Lower leg skin (tissue), 4 donors: ENCODE measurements around the gene ADGRA1. TPM values are rescaled to one million over a fixed set of nuclear protein-coding genes. Genes with fewer than 3 reads are reported as not detected.
"Not testable (repeated sequence)": the region's sequence is repeated elsewhere in the genome, so short reads cannot be mapped to it uniquely, and the experiment has no call there.

ENCODE experiments used
- DNase-seq, 2 donors: peaks; one replicate each; pipeline ENCODE4 v3.0.0-alpha.2; 2019; ENCODE audit warnings: low spot score in 2 of 2
- H3K4me3 ChIP-seq: fragments of 200-600 bp; sonication (generic); 2 replicates; pipeline ENCODE4 v1.5.1; 2017; ENCODE audit warnings: mild to moderate bottlenecking, low read depth; ENCODE audit not compliant: poor library complexity, severe bottlenecking
- POLR2A ChIP-seq, 2 donors: fragments of 450-650 bp; IDR thresholded peaks; one replicate each; pipeline ENCODE4 v1.6.1; 2016 to 2017; ENCODE audit warnings: antibody characterized with exemption in 2 of 2, mild to moderate bottlenecking in 1 of 2, moderate library complexity in 1 of 2
- WGBS, 2 donors: methylation state at CpG; one replicate each; pipeline ENCODE4 v1.1.5; 2018; 5-methylcytosine and 5-hydroxymethylcytosine counted together
- intact Hi-C: fragments of 100-400 bp; cut with DNase I; formaldehyde crosslinking; loops from one replicate; pipeline ENCODE4 v1.15.0; 2023; ENCODE audit warnings: low total_unique reads
- total RNA-seq, 4 donors: library from RNA; depleted of rRNA; stranded (reverse); fragments of >200 nt; gene quantifications; one replicate each; pipeline ENCODE4 v1.1.0, GENCODE V29; 2016
- TF ChIP-seq, protein P1 (sequence below), 3 donors: fragments of 450-650 bp; IDR thresholded peaks; one replicate each; pipeline ENCODE4 v1.5.1; 2016; ENCODE audit warnings: antibody characterized with exemption in 3 of 3, mild to moderate bottlenecking in 3 of 3, moderate library complexity in 2 of 3

Gene ADGRA1
- total RNA-seq, 4 donors from 2014 or later = not detected

DNA sequence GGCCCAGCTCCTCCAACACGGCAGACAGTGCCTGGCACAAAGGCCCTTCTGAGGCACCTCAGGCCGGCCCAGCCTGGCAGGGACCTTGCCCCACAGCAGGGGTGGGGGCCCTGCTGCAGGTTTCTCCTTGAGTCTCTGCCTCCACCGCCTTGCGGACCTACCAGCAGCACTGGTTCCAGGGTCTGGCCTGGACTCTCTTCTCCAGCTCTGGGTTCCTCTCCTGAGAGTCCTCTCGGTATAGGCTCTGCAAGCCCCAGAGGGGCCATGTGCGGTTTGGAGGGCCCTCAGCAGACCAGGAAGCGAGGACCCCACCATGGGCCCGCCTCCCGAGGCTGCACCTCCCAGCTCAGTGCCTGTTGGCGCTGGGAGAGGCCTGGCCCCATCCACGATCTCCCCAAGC lies 38.1 kb upstream of the ADGRA1 start:
- DNase-seq = no peak
- intact Hi-C loops = no loop called here
- whole genome bisulfite sequencing, 2 donors = 74 to 83% methylated on average over 10 of the region's 11 CpGs
- no peak overlapping the region for H3K4me3 ChIP-seq
- TF ChIP-seq POLR2A (IDR thresholded peaks at IDR 0.05) = no peak
- TF ChIP-seq, protein P1, sequence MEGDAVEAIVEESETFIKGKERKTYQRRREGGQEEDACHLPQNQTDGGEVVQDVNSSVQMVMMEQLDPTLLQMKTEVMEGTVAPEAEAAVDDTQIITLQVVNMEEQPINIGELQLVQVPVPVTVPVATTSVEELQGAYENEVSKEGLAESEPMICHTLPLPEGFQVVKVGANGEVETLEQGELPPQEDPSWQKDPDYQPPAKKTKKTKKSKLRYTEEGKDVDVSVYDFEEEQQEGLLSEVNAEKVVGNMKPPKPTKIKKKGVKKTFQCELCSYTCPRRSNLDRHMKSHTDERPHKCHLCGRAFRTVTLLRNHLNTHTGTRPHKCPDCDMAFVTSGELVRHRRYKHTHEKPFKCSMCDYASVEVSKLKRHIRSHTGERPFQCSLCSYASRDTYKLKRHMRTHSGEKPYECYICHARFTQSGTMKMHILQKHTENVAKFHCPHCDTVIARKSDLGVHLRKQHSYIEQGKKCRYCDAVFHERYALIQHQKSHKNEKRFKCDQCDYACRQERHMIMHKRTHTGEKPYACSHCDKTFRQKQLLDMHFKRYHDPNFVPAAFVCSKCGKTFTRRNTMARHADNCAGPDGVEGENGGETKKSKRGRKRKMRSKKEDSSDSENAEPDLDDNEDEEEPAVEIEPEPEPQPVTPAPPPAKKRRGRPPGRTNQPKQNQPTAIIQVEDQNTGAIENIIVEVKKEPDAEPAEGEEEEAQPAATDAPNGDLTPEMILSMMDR (IDR thresholded peaks at IDR 0.05) = no peak

DNA sequence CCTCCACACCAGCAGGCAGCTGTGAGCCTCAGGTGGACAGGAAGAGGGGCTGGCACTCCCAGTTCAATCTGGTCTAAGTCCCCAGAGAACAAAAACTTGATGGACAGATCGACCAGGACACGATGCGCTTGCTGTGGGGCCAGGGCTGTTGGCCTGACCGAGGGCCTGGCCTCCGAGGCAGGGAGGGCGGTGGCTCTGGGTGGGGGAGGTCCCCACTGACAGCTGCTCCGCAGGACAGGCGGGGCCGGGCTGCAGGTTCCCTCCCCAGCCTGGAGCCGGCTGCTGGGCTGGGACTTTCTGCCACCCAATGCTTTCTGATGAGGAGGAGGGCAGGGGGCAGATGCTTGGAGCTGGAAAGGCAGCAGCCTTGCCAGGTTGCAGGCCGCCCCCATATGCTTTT lies 37.4 kb upstream of the ADGRA1 start:
- intact Hi-C loops = no loop called here
- DNase-seq = no peak
- 44 to 54% methylated on average over 4 to 10 of the region's 11 CpGs for WGBS, 2 donors
- no peak overlapping the region for H3K4me3 ChIP-seq
- TF ChIP-seq POLR2A (IDR thresholded peaks at IDR 0.05) = no peak
- TF ChIP-seq, protein P1 (IDR thresholded peaks at IDR 0.05) = no peak

DNA sequence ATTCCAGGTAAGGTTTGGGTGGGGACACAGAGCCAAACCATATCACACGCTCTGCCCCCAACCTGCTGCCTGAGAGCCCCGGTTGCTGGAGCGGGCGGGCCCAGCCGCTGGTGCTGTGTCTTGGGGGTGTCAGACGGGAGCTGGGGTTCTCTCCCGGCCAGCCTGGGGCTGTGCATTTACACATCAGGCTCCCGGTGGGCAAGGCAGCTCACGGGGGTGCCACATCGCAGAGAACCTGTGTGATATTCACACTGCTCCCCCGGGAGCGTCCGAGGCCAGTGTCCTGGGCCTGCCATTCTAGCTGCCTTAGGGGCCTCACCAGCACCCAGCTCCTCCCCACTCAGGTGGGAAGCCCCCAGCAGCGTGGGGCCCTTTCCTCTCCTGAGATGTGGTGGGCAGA lies 35.6 kb upstream of the ADGRA1 start:
- no peak for DNase-seq
- H3K4me3 ChIP-seq = no peak overlapping the region
- TF ChIP-seq, protein P1 (IDR thresholded peaks at IDR 0.05) = no peak
- TF ChIP-seq POLR2A (IDR thresholded peaks at IDR 0.05) = no peak
- intact Hi-C loops = no loop called here
- WGBS, 2 donors = 72 to 75% methylated on average over 14 of the region's 14 CpGs

DNA sequence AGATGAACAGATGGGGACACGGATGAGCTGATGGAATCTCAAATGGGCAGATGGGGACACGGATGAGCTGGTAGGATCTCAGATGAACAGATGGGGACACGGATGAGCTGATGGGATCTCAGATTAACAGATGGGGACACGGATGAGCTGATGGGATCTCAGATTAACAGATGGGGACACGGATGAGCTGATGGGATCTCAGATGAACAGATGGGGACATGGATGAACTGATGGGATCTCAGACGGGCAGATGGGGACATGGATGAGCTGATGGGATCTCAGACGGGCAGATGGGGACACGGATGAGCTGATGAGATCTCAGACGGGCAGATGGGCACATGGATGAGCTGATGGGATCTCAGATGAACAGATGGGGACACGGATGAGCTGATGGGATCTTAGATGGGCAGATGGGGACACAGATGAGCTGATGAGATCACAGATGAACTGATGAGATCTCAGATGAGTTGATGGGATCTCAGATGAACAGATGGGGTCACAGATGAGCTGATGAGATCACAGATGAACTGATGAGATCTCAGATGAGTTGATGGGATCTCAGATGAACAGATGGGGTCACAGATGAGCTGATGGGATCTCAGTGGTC lies 34.1 kb upstream of the ADGRA1 start:
- 82 to 83% methylated on average over 10 of the region's 10 CpGs for WGBS, 2 donors
- intact Hi-C loops, DNase-seq, H3K4me3 ChIP-seq: not testable (repeated sequence)

DNA sequence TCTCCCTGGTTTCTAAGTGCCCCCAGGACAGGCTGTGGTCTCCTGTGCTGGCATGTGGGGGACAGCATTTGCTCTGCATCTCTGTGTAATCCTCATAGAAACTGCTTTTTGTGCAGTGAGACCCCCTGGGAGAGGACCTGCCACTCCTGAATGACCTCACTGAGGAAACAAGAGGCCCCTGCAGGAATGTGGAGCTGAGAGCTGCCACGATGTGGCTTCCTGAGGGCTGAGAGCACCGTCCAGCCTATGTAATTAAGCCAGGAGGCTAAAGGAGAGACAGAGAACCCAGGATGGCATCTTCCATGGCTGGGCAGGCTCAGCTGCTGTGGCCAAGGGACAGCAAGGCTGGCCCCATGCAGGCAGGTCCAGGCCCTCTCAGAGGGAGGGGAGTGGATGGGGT lies 32.3 kb upstream of the ADGRA1 start:
- 22 to 30% methylated on average over 2 of the region's 2 CpGs for WGBS, 2 donors
- DNase-seq = no peak
- TF ChIP-seq, protein P1 (IDR thresholded peaks at IDR 0.05) = no peak
- no peak for TF ChIP-seq POLR2A (IDR thresholded peaks at IDR 0.05)
- intact Hi-C loops = no loop called here
- no peak overlapping the region for H3K4me3 ChIP-seq

DNA sequence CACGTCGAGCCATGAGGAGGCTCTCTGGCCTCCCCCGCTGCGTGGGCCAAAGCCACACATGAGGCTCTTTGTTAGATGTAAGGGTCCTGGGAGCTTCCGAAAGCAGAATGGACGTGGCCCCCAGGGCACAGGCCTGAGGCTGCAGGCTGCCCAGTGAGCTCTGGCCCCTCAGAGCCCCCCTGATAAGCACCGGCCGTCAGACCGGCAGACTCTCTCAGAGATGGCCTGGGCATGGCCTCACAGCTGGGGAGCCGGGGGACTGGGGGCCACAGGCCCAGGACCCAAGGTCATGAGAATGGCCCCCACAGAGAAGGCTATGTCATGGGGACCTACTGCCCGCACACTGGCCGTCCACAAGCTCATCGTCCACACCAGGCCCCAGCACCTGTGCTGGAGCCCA lies 31.7 kb upstream of the ADGRA1 start:
- intact Hi-C loops = no loop called here
- 89 to 90% methylated on average over 8 to 13 of the region's 13 CpGs for WGBS, 2 donors
- no peak overlapping the region for H3K4me3 ChIP-seq
- DNase-seq = no peak
- TF ChIP-seq, protein P1 (IDR thresholded peaks at IDR 0.05) = no peak
- TF ChIP-seq POLR2A (IDR thresholded peaks at IDR 0.05) = no peak
